ENCODE results near the gene LSS. TPM values are rescaled to one million over a fixed set of nuclear protein-coding genes. Genes with fewer than 3 reads are reported as not detected.

Gene LSS
- total RNA-seq, 1 experiment from 2014 or later, result 121 TPM

GRCh38 chr21:46158666-46159300, 69.8 kb downstream of the LSS start:
- no TSS peak for BruUV-seq (replicated peaks)

GRCh38 chr21:46157987-46158451, 70.6 kb downstream of the LSS start:
- H3K36me3 ChIP-seq (ENCODE audit: control insufficient read depth, insufficient read depth, low read length), result no peaks in the 10 kb centered on the region
- no peaks in the 10 kb centered on the region for H3K4me1 ChIP-seq
- Mint-ChIP-seq H3K4me1 (ENCODE audit: low read depth, unreplicated experiment) (peaks cover 7% of the 10 kb centered on the region), H3K4me3 (ENCODE audit: unreplicated experiment) (no peak overlapping the region), H3K27me3 (ENCODE audit: insufficient read depth, unreplicated experiment) (no peaks in the 10 kb centered on the region), H3K36me3 (ENCODE audit: insufficient read depth, unreplicated experiment) (peaks cover 35% of the 10 kb centered on the region), H3K9me3 (ENCODE audit: unreplicated experiment) (no peaks in the 10 kb centered on the region), H3K27ac (ENCODE audit: unreplicated experiment) (peak overlapping the region; percentile 50)
- no peak for TF ChIP-seq CTCF (IDR thresholded peaks at IDR 0.05; ENCODE audit: insufficient read depth in 1 of 2, low read depth in 1 of 2, low read length in 1 of 2, severe bottlenecking in 1 of 2, unreplicated experiment in 1 of 2)
- no peaks in the 10 kb centered on the region for H3K27me3 ChIP-seq (replicated peaks; ENCODE audit: control insufficient read depth, insufficient read depth, low read length)
- no TSS peak for BruUV-seq (replicated peaks)
- DNase-seq, result no peak
- peaks cover 6% of the 10 kb centered on the region; the same call in 1 of the 2 replicates for H3K9me3 ChIP-seq
- intact Hi-C loops (cut with micrococcal nuclease; ENCODE audit: unreplicated experiment), result no loop called here
- no peak overlapping the region for H3K4me3 ChIP-seq (ENCODE audit: low read depth, low read length)
- CTCF ChIA-PET, result no interaction called here
- POLR2A ChIA-PET, result no interaction called here

More at GRCh38 chr21:46158666-46159300, 69.8 kb downstream of the LSS start:
- Histone ChIP-seq H3K9me3 (peaks cover 6% of the 10 kb centered on the region; the same call in 1 of the 2 replicates), H3K4me3 (ENCODE audit: low read depth, low read length) (no peak overlapping the region), H3K27me3 (replicated peaks; ENCODE audit: control insufficient read depth, insufficient read depth, low read length) (no peaks in the 10 kb centered on the region), H3K36me3 (ENCODE audit: control insufficient read depth, insufficient read depth, low read length) (no peaks in the 10 kb centered on the region), H3K4me1 (no peaks in the 10 kb centered on the region)
- Mint-ChIP-seq H3K27me3 (ENCODE audit: insufficient read depth, unreplicated experiment) (no peaks in the 10 kb centered on the region), H3K9me3 (ENCODE audit: unreplicated experiment) (no peaks in the 10 kb centered on the region), H3K36me3 (ENCODE audit: insufficient read depth, unreplicated experiment) (peaks cover 41% of the 10 kb centered on the region), H3K4me3 (ENCODE audit: unreplicated experiment) (no peak overlapping the region), H3K4me1 (ENCODE audit: low read depth, unreplicated experiment) (peaks cover 7% of the 10 kb centered on the region), H3K27ac (ENCODE audit: unreplicated experiment) (no peak overlapping the region)
- ChIA-PET CTCF (no interaction called here), POLR2A (no interaction called here)
- TF ChIP-seq CTCF (IDR thresholded peaks at IDR 0.05; ENCODE audit: insufficient read depth in 1 of 2, low read depth in 1 of 2, low read length in 1 of 2, severe bottlenecking in 1 of 2, unreplicated experiment in 1 of 2), result no peak
- DNase-seq, result no peak
- intact Hi-C loops (cut with micrococcal nuclease; ENCODE audit: unreplicated experiment), result no loop called here

- peak overlapping the region; percentile 50 for H3K27ac Mint-ChIP-seq (ENCODE audit: unreplicated experiment)
- no peaks in the 10 kb centered on the region for H3K9me3 Mint-ChIP-seq (ENCODE audit: unreplicated experiment)
- POLR2A ChIA-PET, result no interaction called here
- no TSS peak for BruUV-seq (replicated peaks)
- H3K4me3 Mint-ChIP-seq (ENCODE audit: unreplicated experiment), result no peak overlapping the region
- H3K27me3 ChIP-seq (replicated peaks; ENCODE audit: control insufficient read depth, insufficient read depth, low read length), result no peaks in the 10 kb centered on the region
- no peak for DNase-seq
- CTCF ChIA-PET, result no interaction called here
- H3K4me1 ChIP-seq, result no peaks in the 10 kb centered on the region
- H3K27me3 Mint-ChIP-seq (ENCODE audit: insufficient read depth, unreplicated experiment), result no peaks in the 10 kb centered on the region
- H3K4me1 Mint-ChIP-seq (ENCODE audit: low read depth, unreplicated experiment), result peaks cover 7% of the 10 kb centered on the region
- intact Hi-C loops (cut with micrococcal nuclease; ENCODE audit: unreplicated experiment), result no loop called here
- TF ChIP-seq CTCF (IDR thresholded peaks at IDR 0.05; ENCODE audit: insufficient read depth in 1 of 2, low read depth in 1 of 2, low read length in 1 of 2, severe bottlenecking in 1 of 2, unreplicated experiment in 1 of 2), result no peak
- no peak overlapping the region for H3K4me3 ChIP-seq (ENCODE audit: low read depth, low read length)
- H3K9me3 ChIP-seq, result peaks cover 6% of the 10 kb centered on the region; the same call in 1 of the 2 replicates
- H3K36me3 ChIP-seq (ENCODE audit: control insufficient read depth, insufficient read depth, low read length), result no peaks in the 10 kb centered on the region
- peaks cover 30% of the 10 kb centered on the region for H3K36me3 Mint-ChIP-seq (ENCODE audit: insufficient read depth, unreplicated experiment)
Measured at GRCh38 chr21:46157396-46157986, 71.1 kb downstream of the LSS start.
